A549 (cell line): ENCODE results near the gene LRRC45. TPM values are rescaled to one million over a fixed set of nuclear protein-coding genes. Genes with fewer than 3 reads are reported as not detected.
A peak's percentile ranks its signal among the peaks of the same experiment; 100 is the strongest.

Experiments
- ATAC-seq, 2 experiments: fragments of 200-7000 bp in 1 of 2; fragments of >200 bp in 1 of 2; cut with Nextera tagmentation in 1 of 2; cut with Tn5 transposase in 1 of 2; 3 replicates each; pipeline versions ENCODE4 v1.8.0 to v1.9.1; 2018 to 2020; ENCODE audit warnings: mild to moderate bottlenecking in 1 of 2, moderate library complexity in 1 of 2
- CTCF ChIA-PET: fragments of 300-600 bp; sonication (Branson Sonifier 250); formaldehyde crosslinking; extraction: SDS; loops from one replicate; lab custom pipeline; 2021; ENCODE audit warnings: antibody characterized with exemption, inconsistent platforms; lab: Yijun Ruan, JAX
- POLR2A ChIA-PET: fragments of 350-600 bp; formaldehyde crosslinking; extraction: SDS; loops from one replicate; lab custom pipeline; 2021; ENCODE audit warnings: antibody characterized with exemption, inconsistent platforms; lab: Yijun Ruan, JAX
- DNase-seq, 2 experiments: peaks; one replicate each; pipeline versions ENCODE4 v3.0.0 to v3.0.0-alpha.2; 2011 to 2016; ENCODE audit warnings: low read depth in 1 of 2, low spot score in 1 of 2
- FAIRE-seq: peaks from 2 replicates; lab custom pipeline; 2011; peaks lifted over from hg19 to GRCh38; lab: Jason Lieb, UNC
- H3K27ac ChIP-seq, 2 experiments: fragments of >200 bp; sonication (Bioruptor Twin); formaldehyde crosslinking; 3 replicates each; pipeline ENCODE4 v1.5.1; 2016 to 2017
- H3K4me1 ChIP-seq: fragments of >200 bp; sonication (Bioruptor Twin); formaldehyde crosslinking; 3 replicates; pipeline ENCODE4 v1.6.1; 2016
- H3K4me2 ChIP-seq: fragments of >200 bp; sonication (Bioruptor Twin); formaldehyde crosslinking; 3 replicates; pipeline ENCODE4 v1.6.1; 2016
- H3K4me3 ChIP-seq: fragments of >200 bp; sonication (Bioruptor Twin); formaldehyde crosslinking; 3 replicates; pipeline ENCODE4 v1.5.1; 2016
- H3K9me3 ChIP-seq: fragments of >200 bp; sonication (Bioruptor Twin); formaldehyde crosslinking; 3 replicates; pipeline ENCODE4 v1.6.1; 2016
- CBX8 ChIP-seq: fragments of 200-600 bp; sonication (generic); IDR thresholded peaks from 2 replicates; pipeline ENCODE4 v1.6.1; 2016
- CEBPB ChIP-seq, 2 experiments: fragments of >200 bp in 1 of 2; sonication (Bioruptor Twin) in 1 of 2; formaldehyde crosslinking in 1 of 2; IDR thresholded peaks; 2 replicates each; pipeline ENCODE4 v1.6.1; 2012 to 2016
- EP300 ChIP-seq, 2 experiments: fragments of >200 bp; sonication (Bioruptor Twin); formaldehyde crosslinking; IDR thresholded peaks; 2 replicates in 1 of 2; 3 replicates in 1 of 2; pipeline ENCODE4 v1.6.1; 2016 to 2017
- FOSL2 ChIP-seq, 2 experiments: fragments of 450-650 bp in 1 of 2; fragments of >200 bp in 1 of 2; sonication (Bioruptor Twin) in 1 of 2; formaldehyde crosslinking; IDR thresholded peaks; 2 replicates each; pipeline versions ENCODE4 v1.5.0 to v1.6.1; 2016 to 2020; ENCODE audit warnings: mild to moderate bottlenecking in 1 of 2, moderate library complexity in 1 of 2
- GATA3 ChIP-seq: IDR thresholded peaks from 2 replicates; pipeline ENCODE4 v1.6.1; 2012; ENCODE audit warnings: borderline replicate concordance
- HDAC2 ChIP-seq: fragments of 200-600 bp; sonication (generic); IDR thresholded peaks from 2 replicates; pipeline ENCODE4 v1.6.1; 2016
- HOXB13 ChIP-seq: fragments of 250-450 bp; sonication (Bioruptor Pico); IDR thresholded peaks from 2 replicates; pipeline ENCODE4 v1.5.0; 2020; ENCODE audit warnings: low read depth, mild to moderate bottlenecking, moderate library complexity
- HOXB5 ChIP-seq: fragments of 250-450 bp; sonication (Bioruptor Pico); IDR thresholded peaks from 2 replicates; pipeline ENCODE4 v1.5.0; 2020; ENCODE audit warnings: mild to moderate bottlenecking, moderate library complexity
- JUN ChIP-seq, 2 experiments: fragments of >200 bp; sonication (Bioruptor Twin); formaldehyde crosslinking; IDR thresholded peaks; 2 replicates in 1 of 2; 3 replicates in 1 of 2; pipeline ENCODE4 v1.6.1; 2016 to 2017
- MAFK ChIP-seq: fragments of 450-650 bp; IDR thresholded peaks from 2 replicates; pipeline ENCODE4 v1.6.1; 2014; ENCODE audit not compliant: partially characterized antibody
- MAZ ChIP-seq: fragments of 150-350 bp; IDR thresholded peaks from 2 replicates; pipeline ENCODE4 v1.6.1; 2014; ENCODE audit warnings: antibody characterized with exemption, low read depth, low read length, borderline replicate concordance
- NFE2L2 ChIP-seq: fragments of 150-350 bp; conservative IDR thresholded peaks from 2 replicates; pipeline ENCODE4 v1.6.1; 2014; ENCODE audit warnings: low read length
- RARB ChIP-seq: fragments of 250-450 bp; sonication (Bioruptor Pico); IDR thresholded peaks from 2 replicates; pipeline ENCODE4 v1.8.0; 2021; ENCODE audit warnings: mild to moderate bottlenecking, moderate library complexity
- REST ChIP-seq: fragments of 200-600 bp; sonication (generic); IDR thresholded peaks from 2 replicates; pipeline ENCODE4 v1.6.1; 2016; ENCODE audit warnings: antibody characterized with exemption, mild to moderate bottlenecking, moderate library complexity
- RNF2 ChIP-seq: fragments of 200-600 bp; sonication (generic); IDR thresholded peaks from 2 replicates; pipeline ENCODE4 v1.6.1; 2016; ENCODE audit warnings: low read depth, mild to moderate bottlenecking, antibody characterized with exemption, moderate library complexity, borderline replicate concordance
- WGBS: methylation state at CpG from one replicate; pipeline ENCODE4 v1.1.6; 2017; ENCODE audit errors: missing lambda C conversion rate; 5-methylcytosine and 5-hydroxymethylcytosine counted together
- polyA plus RNA-seq, 4 experiments: library from polyadenylated mRNA; depleted of rRNA in 3 of 4; stranded (reverse); fragments of >200 nt; fragmentation: RNase III in 1 of 4; extraction: RNeasy Plus Mini Kit Qiagen cat#74134 plus additional on column Dnase treatment in 1 of 4; gene quantifications; 2 replicates in 3 of 4; 3 replicates in 1 of 4; pipeline ENCODE4 v1.2.3, GENCODE V29; 2011 to 2017
- TF ChIP-seq, protein P1 (sequence below): fragments of 250-450 bp; sonication (Bioruptor Pico); IDR thresholded peaks from 2 replicates; pipeline ENCODE4 v1.5.0; 2021; ENCODE audit warnings: mild to moderate bottlenecking, moderate library complexity, borderline replicate concordance
- TF ChIP-seq, protein P2 (sequence below): fragments of >200 bp; sonication (Bioruptor Twin); formaldehyde crosslinking; IDR thresholded peaks from 3 replicates; pipeline ENCODE4 v1.5.1; 2016
- TF ChIP-seq, protein P3 (sequence below): fragments of 250-450 bp; sonication (Bioruptor Pico); IDR thresholded peaks from 2 replicates; pipeline ENCODE4 v1.5.0; 2020; ENCODE audit warnings: low read depth, mild to moderate bottlenecking, moderate library complexity

Gene LRRC45
- polyA plus RNA-seq, 2 of the 4 experiments (the other 2 are of a cell fraction): 6.4 to 24.5 TPM

DNA sequence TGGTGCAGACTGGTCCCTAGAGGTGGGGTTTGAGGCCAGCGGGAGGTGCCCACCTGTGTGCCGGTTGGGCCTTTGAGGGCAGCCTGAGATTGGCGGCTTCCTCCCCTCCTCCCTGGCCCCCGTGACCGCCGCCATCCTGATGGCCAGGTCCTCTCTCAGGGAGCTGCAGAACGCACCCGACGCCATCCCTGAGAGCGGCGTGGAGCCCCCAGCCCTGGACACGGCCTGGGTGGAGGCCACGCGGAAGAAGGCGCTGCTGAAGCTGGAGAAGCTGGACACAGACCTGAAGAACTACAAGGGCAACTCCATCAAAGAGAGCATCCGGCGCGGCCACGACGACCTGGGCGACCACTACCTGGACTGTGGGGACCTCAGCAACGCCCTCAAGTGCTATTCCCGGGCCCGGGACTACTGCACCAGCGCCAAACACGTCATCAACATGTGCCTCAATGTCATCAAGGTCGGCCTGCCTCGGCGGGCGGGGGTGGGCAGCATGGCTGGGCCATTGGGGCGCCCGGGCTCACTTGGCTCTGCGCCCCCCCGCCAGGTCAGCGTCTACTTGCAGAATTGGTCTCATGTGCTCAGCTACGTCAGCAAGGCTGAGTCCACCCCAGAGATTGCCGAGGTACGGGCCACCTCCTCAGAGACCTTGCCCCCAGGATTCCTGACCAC lies 31.4 kb downstream of the LRRC45 start:
- WGBS: 95% methylated on average over 32 of the region's 38 CpGs
- FAIRE-seq (no peak), ATAC-seq (no peak), DNase-seq (no peak)
- Histone ChIP-seq H3K4me3 (no peak overlapping the region), H3K9me3 (no peaks in the 10 kb centered on the region), H3K4me2 (no peak overlapping the region), H3K4me1 (peaks cover 16% of the 10 kb centered on the region; the same call in 2 of the 3 replicates), H3K27ac (no peak overlapping the region)
- TF ChIP-seq JUN (IDR thresholded peaks at IDR 0.05) (peak in 1 of 2 experiments; percentile 13; a peak in 1 of 5 replicates), FOSL2 (IDR thresholded peaks at IDR 0.05) (no peak), FOSL2 (CRISPR knock-in tag; IDR thresholded peaks at IDR 0.05) (no peak)
- ChIA-PET POLR2A (interaction anchor here (0.9 kb wide), 1 partner anchor 17 kb away, joined by 3 read pairs; the partner anchor contains the start of gene DCXR), CTCF (interaction anchor here (1.5 to 21.7 kb wide), 4 partner anchors 11 to 94 kb away, joined by 6 to 191 read pairs (median 26); partner anchors contain the start of genes DCXR, DUS1L and RAC3)

DNA sequence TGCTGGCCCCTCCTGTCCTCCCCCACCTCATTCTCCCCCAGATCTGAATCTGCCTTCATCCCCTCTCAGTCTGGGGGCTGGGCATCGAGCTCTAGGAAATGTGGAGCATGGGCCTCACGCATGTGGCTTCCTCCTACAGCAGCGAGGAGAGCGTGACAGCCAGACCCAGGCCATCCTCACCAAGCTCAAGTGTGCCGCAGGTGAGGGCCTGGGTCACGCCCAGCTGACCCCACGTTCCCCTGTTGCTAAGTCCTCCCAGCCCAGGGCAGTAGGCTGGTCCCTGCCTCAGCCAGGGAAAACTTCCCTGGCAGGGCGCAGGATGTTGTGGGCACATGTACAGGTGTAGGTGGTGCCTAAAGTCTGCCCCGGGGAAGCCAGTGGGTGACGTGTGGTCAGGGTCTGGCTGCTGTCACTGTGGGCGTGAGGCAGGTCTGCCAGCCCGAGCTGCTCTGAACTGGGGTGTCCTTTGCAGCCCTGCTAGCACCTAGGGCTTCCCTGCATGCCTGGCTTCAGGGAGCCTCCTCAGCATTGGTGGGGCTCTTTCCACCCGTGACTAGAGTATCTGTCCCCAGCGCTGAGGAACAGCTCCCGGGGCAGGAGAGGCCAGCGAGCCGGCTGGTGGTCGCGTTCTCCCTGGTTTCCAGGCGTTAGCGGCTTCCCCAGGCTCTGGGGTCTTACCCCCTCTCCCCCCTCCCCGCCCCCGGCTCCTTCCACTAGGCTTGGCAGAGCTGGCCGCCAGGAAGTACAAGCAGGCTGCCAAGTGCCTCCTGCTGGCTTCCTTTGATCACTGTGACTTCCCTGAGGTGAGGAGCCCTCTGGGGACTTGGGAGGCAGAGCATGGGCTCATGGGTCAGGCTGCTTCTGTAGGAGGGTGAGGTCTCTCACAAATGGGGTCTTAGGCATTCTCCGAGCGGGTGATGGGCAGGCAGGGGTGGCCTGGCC lies 32.2 kb downstream of the LRRC45 start:
- ATAC-seq: no peak
- no peak for TF ChIP-seq EP300 (IDR thresholded peaks at IDR 0.05)
- TF ChIP-seq FOSL2 (IDR thresholded peaks at IDR 0.05): no peak
- TF ChIP-seq FOSL2 (CRISPR knock-in tag; IDR thresholded peaks at IDR 0.05): no peak
- TF ChIP-seq CBX8: no peak
- TF ChIP-seq HDAC2: no peak
- TF ChIP-seq NFE2L2: no peak
- TF ChIP-seq GATA3: no peak
- no peak for TF ChIP-seq MAFK
- TF ChIP-seq, protein P1, sequence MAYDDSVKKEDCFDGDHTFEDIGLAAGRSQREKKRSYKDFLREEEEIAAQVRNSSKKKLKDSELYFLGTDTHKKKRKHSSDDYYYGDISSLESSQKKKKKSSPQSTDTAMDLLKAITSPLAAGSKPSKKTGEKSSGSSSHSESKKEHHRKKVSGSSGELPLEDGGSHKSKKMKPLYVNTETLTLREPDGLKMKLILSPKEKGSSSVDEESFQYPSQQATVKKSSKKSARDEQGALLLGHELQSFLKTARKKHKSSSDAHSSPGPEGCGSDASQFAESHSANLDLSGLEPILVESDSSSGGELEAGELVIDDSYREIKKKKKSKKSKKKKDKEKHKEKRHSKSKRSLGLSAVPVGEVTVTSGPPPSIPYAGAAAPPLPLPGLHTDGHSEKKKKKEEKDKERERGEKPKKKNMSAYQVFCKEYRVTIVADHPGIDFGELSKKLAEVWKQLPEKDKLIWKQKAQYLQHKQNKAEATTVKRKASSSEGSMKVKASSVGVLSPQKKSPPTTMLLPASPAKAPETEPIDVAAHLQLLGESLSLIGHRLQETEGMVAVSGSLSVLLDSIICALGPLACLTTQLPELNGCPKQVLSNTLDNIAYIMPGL (CRISPR knock-in tag): no peak
- TF ChIP-seq CEBPB (IDR thresholded peaks at IDR 0.05): no peak
- TF ChIP-seq, protein P2, sequence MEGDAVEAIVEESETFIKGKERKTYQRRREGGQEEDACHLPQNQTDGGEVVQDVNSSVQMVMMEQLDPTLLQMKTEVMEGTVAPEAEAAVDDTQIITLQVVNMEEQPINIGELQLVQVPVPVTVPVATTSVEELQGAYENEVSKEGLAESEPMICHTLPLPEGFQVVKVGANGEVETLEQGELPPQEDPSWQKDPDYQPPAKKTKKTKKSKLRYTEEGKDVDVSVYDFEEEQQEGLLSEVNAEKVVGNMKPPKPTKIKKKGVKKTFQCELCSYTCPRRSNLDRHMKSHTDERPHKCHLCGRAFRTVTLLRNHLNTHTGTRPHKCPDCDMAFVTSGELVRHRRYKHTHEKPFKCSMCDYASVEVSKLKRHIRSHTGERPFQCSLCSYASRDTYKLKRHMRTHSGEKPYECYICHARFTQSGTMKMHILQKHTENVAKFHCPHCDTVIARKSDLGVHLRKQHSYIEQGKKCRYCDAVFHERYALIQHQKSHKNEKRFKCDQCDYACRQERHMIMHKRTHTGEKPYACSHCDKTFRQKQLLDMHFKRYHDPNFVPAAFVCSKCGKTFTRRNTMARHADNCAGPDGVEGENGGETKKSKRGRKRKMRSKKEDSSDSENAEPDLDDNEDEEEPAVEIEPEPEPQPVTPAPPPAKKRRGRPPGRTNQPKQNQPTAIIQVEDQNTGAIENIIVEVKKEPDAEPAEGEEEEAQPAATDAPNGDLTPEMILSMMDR: no peak
- TF ChIP-seq, protein P3, sequence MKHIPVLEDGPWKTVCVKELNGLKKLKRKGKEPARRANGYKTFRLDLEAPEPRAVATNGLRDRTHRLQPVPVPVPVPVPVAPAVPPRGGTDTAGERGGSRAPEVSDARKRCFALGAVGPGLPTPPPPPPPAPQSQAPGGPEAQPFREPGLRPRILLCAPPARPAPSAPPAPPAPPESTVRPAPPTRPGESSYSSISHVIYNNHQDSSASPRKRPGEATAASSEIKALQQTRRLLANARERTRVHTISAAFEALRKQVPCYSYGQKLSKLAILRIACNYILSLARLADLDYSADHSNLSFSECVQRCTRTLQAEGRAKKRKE (CRISPR knock-in tag): no peak
- no peak for TF ChIP-seq REST
- TF ChIP-seq HOXB5: no peak
- TF ChIP-seq RNF2: no peak
- TF ChIP-seq HOXB13 (CRISPR knock-in tag): no peak
- no peak for TF ChIP-seq RARB (CRISPR knock-in tag)
- TF ChIP-seq MAZ: no peak
- H3K27ac ChIP-seq: no peak overlapping the region
- no peak for DNase-seq
- H3K4me3 ChIP-seq: no peak overlapping the region
- H3K9me3 ChIP-seq: no peaks in the 10 kb centered on the region
- H3K4me2 ChIP-seq: no peak overlapping the region
- CTCF ChIA-PET: interaction anchor here (1.2 to 21.7 kb wide), 5 partner anchors 10 to 99 kb away, joined by 3 to 191 read pairs (median 24); partner anchors contain the start of genes DCXR, DUS1L and RAC3
- WGBS: 93% methylated on average over 20 of the region's 26 CpGs
- POLR2A ChIA-PET: interaction anchor here (1.0 kb wide), 1 partner anchor 18 kb away, joined by 4 read pairs; the partner anchor contains the start of gene DCXR
- H3K4me1 ChIP-seq: peaks cover 16% of the 10 kb centered on the region; the same call in 2 of the 3 replicates
- FAIRE-seq: no peak
